Fibroblast of mammary gland (primary cell): ENCODE measurements around the gene DPCD.
"Not testable (repeated sequence)": the region's sequence is repeated elsewhere in the genome, so short reads cannot be mapped to it uniquely, and the experiment has no call there.

Source experiments
- DNase-seq: peaks from one replicate; pipeline ENCODE4 v3.0.0-alpha.2; 2010; ENCODE audit warnings: low read depth
- H3K4me3 ChIP-seq: 2 replicates; pipeline ENCODE4 v1.5.1; 2011; ENCODE audit warnings: low read depth, mild to moderate bottlenecking, low read length, moderate library complexity; ENCODE audit not compliant: control insufficient read depth
- CTCF ChIP-seq: conservative IDR thresholded peaks from 2 replicates; pipeline ENCODE4 v1.5.1; 2011; ENCODE audit warnings: low read depth, low read length, inconsistent platforms; ENCODE audit not compliant: control insufficient read depth, insufficient read depth

DPCD gene

DNA sequence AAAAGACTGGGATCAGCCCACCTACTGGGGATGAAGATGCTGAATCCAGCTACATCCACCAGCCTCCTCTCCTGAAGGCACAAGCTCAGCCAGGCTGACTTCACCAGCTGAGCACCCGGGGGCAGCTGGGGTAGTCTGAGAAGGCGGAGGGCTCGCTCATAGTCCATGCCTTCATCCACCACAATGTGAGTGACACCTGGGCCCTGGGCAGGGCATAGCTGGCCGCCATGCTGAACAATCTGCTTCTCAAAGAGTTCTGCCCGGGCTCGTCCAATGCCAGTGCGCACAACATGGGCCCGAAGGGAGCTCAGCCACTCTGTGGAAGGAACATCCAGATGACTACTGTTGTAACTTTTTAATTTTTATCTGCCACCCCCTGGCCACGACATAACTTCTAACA is 2.3 kb upstream of the DPCD start:
- no peak for DNase-seq
- H3K4me3 ChIP-seq = no peak overlapping the region
- no peak for TF ChIP-seq CTCF

DNA sequence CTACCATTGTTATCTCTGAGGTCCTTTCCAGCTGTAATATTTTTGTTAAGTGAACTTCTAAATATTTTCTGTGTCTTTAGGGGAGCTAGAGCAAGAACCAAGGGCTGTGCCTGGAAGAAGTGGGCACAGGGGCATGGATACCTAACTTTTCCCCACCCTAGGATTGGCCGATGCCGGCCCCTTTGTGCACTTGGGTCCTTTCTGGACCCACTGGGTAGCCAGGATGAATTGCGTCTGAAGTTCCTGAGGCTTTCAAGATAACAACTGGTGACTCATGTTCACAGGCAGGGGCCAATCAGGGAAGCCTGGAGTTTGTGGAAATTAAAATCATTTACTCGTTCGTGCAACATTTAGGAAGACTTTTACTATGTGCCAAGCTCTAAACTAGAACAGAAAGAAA is 758 bp downstream of the DPCD start:
- no peak for TF ChIP-seq CTCF
- DNase-seq = peak; percentile 43
- H3K4me3 ChIP-seq = peak overlapping the region; percentile 95

GRCh38 chr10:101593331-101593730 is 5.2 kb downstream of the DPCD start:
- not testable (repeated sequence) for DNase-seq, H3K4me3 ChIP-seq

- no peak overlapping the region for H3K4me3 ChIP-seq
- no peak for DNase-seq
- TF ChIP-seq CTCF = no peak
Observed at GRCh38 chr10:101595591-101596433, 7.7 kb downstream of the DPCD start.

GRCh38 chr10:101597091-101597900 is 9.2 kb downstream of the DPCD start:
- no peak for TF ChIP-seq CTCF
- DNase-seq = no peak
- H3K4me3 ChIP-seq = no peak overlapping the region

GRCh38 chr10:101601541-101601940 is 13.4 kb downstream of the DPCD start:
- H3K4me3 ChIP-seq = no peak overlapping the region
- TF ChIP-seq CTCF = no peak
- no peak for DNase-seq

DNA sequence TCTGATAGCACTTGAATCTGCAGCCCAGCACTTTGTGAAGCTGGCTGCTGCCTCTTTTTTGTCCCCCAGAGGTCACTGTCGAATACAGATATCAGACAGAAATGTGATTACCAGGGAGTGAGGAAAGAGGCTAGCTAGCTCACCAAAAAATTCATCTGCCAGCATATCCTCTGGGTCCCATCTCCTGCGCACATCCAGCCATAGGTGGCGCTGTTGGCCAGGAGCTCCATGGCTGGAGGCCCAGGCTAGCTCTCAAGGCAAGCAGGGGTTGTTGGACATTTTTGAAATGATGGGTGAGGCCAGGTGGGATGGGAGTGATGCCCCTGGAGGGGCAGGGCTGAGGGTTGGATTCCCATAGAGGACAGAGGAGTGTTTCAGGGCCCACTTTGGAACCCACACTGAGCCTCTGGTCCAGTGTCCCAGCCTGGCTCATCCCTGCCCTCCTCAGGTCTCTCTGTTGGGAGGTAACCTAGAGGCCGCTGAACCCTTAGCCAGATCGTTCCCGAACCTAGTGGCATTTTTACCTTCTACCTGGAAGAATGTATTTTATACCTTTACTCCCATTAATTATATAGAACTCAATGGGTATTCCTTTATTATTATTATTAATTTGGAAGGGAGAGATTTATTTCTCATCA is 14.8 kb downstream of the DPCD start:
- TF ChIP-seq CTCF = peak; percentile 97
- no peak overlapping the region for H3K4me3 ChIP-seq
- peak; percentile 73 for DNase-seq
